MM.1S (cell line): Measurements from ENCODE around the gene WDR37.

Experiments
- EZH2 ChIP-seq: fragments of 300-600 bp; sonication (generic); optimal IDR thresholded peaks from 2 replicates; pipeline ENCODE3; 2017; ENCODE audit warnings: low read depth, mild to moderate bottlenecking, antibody characterized with exemption, low read length, mixed read lengths
- EZH2phosphoT487 ChIP-seq: fragments of 300-600 bp; sonication (generic); IDR thresholded peaks from 2 replicates; pipeline ENCODE4 v1.6.1; 2018; ENCODE audit warnings: antibody characterized with exemption, low read length
- TF ChIP-seq, protein P1 (sequence below): fragments of 300-600 bp; sonication (generic); IDR thresholded peaks from 2 replicates; pipeline ENCODE4 v1.5.1; 2016; ENCODE audit warnings: antibody characterized with exemption, low read length, mixed read lengths

DNA sequence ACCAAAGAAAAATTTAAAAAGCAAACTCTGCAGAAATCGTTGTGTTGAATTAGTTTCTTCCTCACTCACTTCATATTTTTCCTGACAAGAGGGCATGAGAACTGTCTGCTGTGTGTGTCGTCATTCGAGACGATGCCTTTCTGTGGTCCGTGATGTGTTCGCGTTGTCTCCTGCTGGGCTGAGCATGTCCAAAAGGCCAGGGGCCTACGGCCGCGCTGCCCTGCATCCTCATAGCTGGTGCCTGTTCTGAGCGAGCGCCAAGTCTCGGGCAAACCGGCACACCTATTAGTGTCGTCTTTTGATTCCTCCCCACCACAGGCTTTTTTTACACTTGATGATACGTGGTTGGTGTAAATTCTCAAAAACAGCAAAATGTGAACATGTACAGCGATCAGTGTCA, 27.4 kb downstream of the WDR37 start:
- TF ChIP-seq, protein P1, sequence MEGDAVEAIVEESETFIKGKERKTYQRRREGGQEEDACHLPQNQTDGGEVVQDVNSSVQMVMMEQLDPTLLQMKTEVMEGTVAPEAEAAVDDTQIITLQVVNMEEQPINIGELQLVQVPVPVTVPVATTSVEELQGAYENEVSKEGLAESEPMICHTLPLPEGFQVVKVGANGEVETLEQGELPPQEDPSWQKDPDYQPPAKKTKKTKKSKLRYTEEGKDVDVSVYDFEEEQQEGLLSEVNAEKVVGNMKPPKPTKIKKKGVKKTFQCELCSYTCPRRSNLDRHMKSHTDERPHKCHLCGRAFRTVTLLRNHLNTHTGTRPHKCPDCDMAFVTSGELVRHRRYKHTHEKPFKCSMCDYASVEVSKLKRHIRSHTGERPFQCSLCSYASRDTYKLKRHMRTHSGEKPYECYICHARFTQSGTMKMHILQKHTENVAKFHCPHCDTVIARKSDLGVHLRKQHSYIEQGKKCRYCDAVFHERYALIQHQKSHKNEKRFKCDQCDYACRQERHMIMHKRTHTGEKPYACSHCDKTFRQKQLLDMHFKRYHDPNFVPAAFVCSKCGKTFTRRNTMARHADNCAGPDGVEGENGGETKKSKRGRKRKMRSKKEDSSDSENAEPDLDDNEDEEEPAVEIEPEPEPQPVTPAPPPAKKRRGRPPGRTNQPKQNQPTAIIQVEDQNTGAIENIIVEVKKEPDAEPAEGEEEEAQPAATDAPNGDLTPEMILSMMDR, result no peak
- TF ChIP-seq EZH2 (no peak), EZH2phosphoT487 (no peak)
